ENCODE measurements around the gene NEK7.

The NEK7 gene

GRCh38 chr1:198335663-198336062 lies 178.9 kb downstream of the NEK7 start:
- DNase-seq (ENCODE audit: low read depth in 1 of 2, low spot score in 1 of 2): no peak

GRCh38 chr1:198337886-198338285 lies 181.1 kb downstream of the NEK7 start:
- no peak for DNase-seq (ENCODE audit: low read depth in 1 of 2, low spot score in 1 of 2)

DNA sequence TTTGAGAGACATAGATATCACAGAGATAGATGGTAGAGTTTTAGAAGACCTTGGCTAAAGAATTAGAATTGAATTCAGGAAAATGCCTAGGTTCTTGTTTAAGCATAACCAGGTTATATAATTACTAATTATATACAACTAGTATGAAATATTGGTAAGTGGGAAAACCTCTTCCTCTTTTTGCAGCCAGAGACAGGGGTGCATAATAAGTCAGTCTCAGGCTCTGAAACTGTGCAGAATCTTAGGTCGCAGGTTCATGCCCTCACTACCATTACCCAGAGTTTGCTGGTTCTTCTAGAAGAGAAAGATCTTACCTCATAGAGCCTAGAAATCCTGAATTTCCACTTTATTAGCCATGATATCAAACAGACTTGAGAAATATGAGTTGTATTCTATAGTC lies 183.3 kb downstream of the NEK7 start:
- DNase-seq (ENCODE audit: low read depth in 1 of 2, low spot score in 1 of 2): no peak

DNA sequence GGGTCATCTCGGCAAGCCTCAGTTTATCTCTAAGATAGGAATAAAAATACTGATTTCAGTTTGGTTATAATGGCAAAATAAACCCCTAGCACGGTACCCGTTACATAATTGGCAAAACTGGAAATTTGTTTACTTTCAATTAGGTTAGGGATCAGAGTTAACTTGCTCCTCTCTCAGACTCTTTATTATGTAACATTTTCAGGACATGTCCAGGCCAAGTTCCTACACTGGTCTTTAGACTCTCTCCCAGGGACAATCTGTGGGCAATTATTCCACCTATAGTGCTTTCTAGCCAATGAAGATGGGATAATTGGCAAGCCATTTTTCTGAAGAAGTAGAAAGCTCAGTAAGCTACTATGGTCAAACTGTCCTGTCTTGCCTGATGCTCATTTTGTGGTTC lies 189.4 kb downstream of the NEK7 start:
- no peak for DNase-seq (ENCODE audit: low read depth in 1 of 2, low spot score in 1 of 2)

- no peak for DNase-seq (ENCODE audit: low read depth in 1 of 2, low spot score in 1 of 2)
These were observed 193.7 kb downstream of the NEK7 start for GRCh38 chr1:198350456-198350855.

- no peak for DNase-seq (ENCODE audit: low read depth in 1 of 2, low spot score in 1 of 2)
These were observed 196.3 kb downstream of the NEK7 start for GRCh38 chr1:198352975-198353695.

DNA sequence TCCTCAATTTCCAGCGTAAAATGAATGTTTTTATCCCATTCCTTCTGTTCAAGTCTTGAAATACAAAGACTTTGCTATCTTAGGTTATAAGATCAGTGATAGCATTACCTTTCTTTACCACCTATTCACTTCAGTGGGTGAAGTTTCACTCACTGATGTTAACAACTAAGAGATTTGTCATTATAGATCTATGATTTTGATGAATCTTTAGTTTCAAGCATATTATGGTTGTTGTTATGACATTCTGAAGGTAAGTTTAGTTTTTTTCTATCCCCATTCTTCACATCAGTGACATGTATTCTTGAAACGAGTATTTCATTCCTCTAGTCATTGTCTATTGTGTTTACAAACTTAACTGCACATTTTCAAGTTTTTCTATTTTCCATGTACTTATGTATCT lies 201.1 kb downstream of the NEK7 start:
- DNase-seq (ENCODE audit: low read depth in 1 of 2, low spot score in 1 of 2): no peak

- no peak for DNase-seq (ENCODE audit: low read depth in 1 of 2, low spot score in 1 of 2)
These were observed 202.3 kb downstream of the NEK7 start for GRCh38 chr1:198359024-198359653.

GRCh38 chr1:198360208-198360729 lies 203.5 kb downstream of the NEK7 start:
- DNase-seq (ENCODE audit: low read depth in 1 of 2, low spot score in 1 of 2): no peak

GRCh38 chr1:198361237-198361767 lies 204.5 kb downstream of the NEK7 start:
- DNase-seq (ENCODE audit: low read depth in 1 of 2, low spot score in 1 of 2): no peak

GRCh38 chr1:198363625-198364151 lies 206.9 kb downstream of the NEK7 start:
- no peak for DNase-seq (ENCODE audit: low read depth in 1 of 2, low spot score in 1 of 2)

DNA sequence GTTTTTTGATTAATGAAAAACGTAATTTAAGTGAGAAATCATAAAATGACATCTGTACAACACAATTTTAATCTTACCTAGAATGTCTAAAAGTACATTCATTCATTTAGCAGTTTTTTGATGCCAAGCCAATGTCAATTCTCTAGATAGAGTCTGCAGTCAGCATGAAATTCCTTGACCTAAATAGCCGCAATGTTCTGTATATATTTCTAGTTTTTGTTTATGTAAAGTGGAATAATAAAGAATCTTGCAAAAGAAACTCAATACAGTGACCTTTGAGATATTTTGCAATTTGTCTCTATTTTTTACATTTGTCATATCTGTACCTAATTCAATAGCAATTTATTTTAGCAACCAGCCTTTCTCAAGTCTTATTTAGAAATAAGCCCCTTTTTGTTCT lies 207.7 kb downstream of the NEK7 start:
- no peak for DNase-seq (ENCODE audit: low read depth in 1 of 2, low spot score in 1 of 2)

GRCh38 chr1:198367296-198367695 lies 210.5 kb downstream of the NEK7 start:
- DNase-seq (ENCODE audit: low read depth in 1 of 2, low spot score in 1 of 2): no peak

GRCh38 chr1:198370996-198371395 lies 214.2 kb downstream of the NEK7 start:
- DNase-seq (ENCODE audit: low read depth in 1 of 2, low spot score in 1 of 2): no peak
